H1 (cell line): ENCODE results near the gene SPATA16. TPM values are rescaled to one million over a fixed set of nuclear protein-coding genes. Genes with fewer than 3 reads are reported as not detected.
"Not testable (repeated sequence)": the region's sequence is repeated elsewhere in the genome, so short reads cannot be mapped to it uniquely, and the experiment has no call there.

Experiments used
- CTCF ChIA-PET: fragments of 300-600 bp; sonication (Branson Sonifier 250); formaldehyde crosslinking; loops from one replicate; lab custom pipeline; 2021; ENCODE audit not compliant: partially characterized antibody; lab: Charles Lee
- POLR2A ChIA-PET: fragments of 300-600 bp; sonication (Branson Sonifier 250); formaldehyde crosslinking; loops from one replicate; lab custom pipeline; 2021; ENCODE audit warnings: inconsistent platforms; ENCODE audit not compliant: partially characterized antibody; lab: Charles Lee
- DNase-seq, 2 experiments: peaks; one replicate each; pipeline versions ENCODE4 v3.0.0 to v3.0.0-alpha.2; 2010 to 2022; ENCODE audit warnings: low spot score in 2 of 2, low read depth in 1 of 2, mixed read lengths in 1 of 2
- FAIRE-seq: peaks from 2 replicates; lab custom pipeline; 2011; peaks lifted over from hg19 to GRCh38; lab: Jason Lieb, UNC
- H2AFZ ChIP-seq: 2 replicates; pipeline ENCODE4 v1.8.1; 2012; ENCODE audit warnings: low read length, inconsistent platforms
- H2AK5ac ChIP-seq: 2 replicates; pipeline ENCODE4 v1.6.1; 2013; ENCODE audit warnings: low read depth, low read length
- H2BK120ac ChIP-seq: replicated peaks from 2 replicates; pipeline ENCODE3; 2013; ENCODE audit warnings: low read depth, low read length, inconsistent platforms
- H2BK12ac ChIP-seq: 2 replicates; pipeline ENCODE4 v1.6.1; 2013; ENCODE audit warnings: low read depth, low read length
- H2BK15ac ChIP-seq: 2 replicates; pipeline ENCODE4 v1.6.1; 2013; ENCODE audit warnings: low read length
- H2BK20ac ChIP-seq: 2 replicates; pipeline ENCODE4 v1.6.1; 2013; ENCODE audit warnings: low read length
- H2BK5ac ChIP-seq: 2 replicates; pipeline ENCODE4 v1.6.1; 2013; ENCODE audit warnings: low read depth, low read length
- H3K14ac ChIP-seq: 2 replicates; pipeline ENCODE4 v1.6.1; 2013; ENCODE audit warnings: inconsistent platforms; ENCODE audit not compliant: insufficient read length
- H3K18ac ChIP-seq: 2 replicates; pipeline ENCODE4 v1.6.1; 2013; ENCODE audit warnings: low read length; ENCODE audit errors: extremely low read depth
- H3K23ac ChIP-seq: 2 replicates; pipeline ENCODE4 v1.6.1; 2013; ENCODE audit warnings: inconsistent platforms; ENCODE audit not compliant: insufficient read length
- H3K23me2 ChIP-seq: 2 replicates; pipeline ENCODE4 v1.6.1; 2013; ENCODE audit warnings: low read depth, low read length
- H3K27ac ChIP-seq: 2 replicates; pipeline ENCODE4 v1.6.1; 2011; ENCODE audit warnings: low read depth, low read length, inconsistent platforms
- H3K27me3 ChIP-seq, 4 experiments: replicated peaks in 1 of 4; 1 replicate in 1 of 4; 2 replicates in 3 of 4; pipeline versions ENCODE4 v1.6.1 to v1.8.1; 2011 to 2013; ENCODE audit warnings: low read length in 3 of 4, mild to moderate bottlenecking in 3 of 4, inconsistent platforms in 2 of 4, mixed read lengths in 2 of 4, moderate library complexity in 1 of 4; ENCODE audit not compliant: control insufficient read depth in 3 of 4, insufficient read depth in 3 of 4; ENCODE audit errors: extremely low read depth in 1 of 4
- H3K36me3 ChIP-seq, 4 experiments: 2 replicates each; pipeline versions ENCODE4 v1.6.1 to v1.8.1; 2011 to 2013; ENCODE audit warnings: mild to moderate bottlenecking in 4 of 4, low read length in 3 of 4, moderate library complexity in 2 of 4, control low read depth in 1 of 4, inconsistent platforms in 1 of 4; ENCODE audit not compliant: insufficient read depth in 4 of 4, control insufficient read depth in 2 of 4
- H3K4ac ChIP-seq: replicated peaks from 2 replicates; pipeline ENCODE3; 2013; ENCODE audit warnings: low read length, low read depth, mixed read lengths, inconsistent platforms; ENCODE audit not compliant: insufficient read length
- H3K4me1 ChIP-seq, 4 experiments: replicated peaks in 1 of 4; 1 replicate in 1 of 4; 2 replicates in 3 of 4; pipeline versions ENCODE4 v1.6.1 to v1.8.1; 2011 to 2013; ENCODE audit warnings: low read length in 3 of 4, inconsistent platforms in 2 of 4, mixed read lengths in 1 of 4; ENCODE audit not compliant: insufficient read depth in 4 of 4, control insufficient read depth in 3 of 4
- H3K4me2 ChIP-seq, 2 experiments: 2 replicates each; pipeline versions ENCODE4 v1.6.1 to v1.8.1; 2011 to 2013; ENCODE audit warnings: low read depth in 2 of 2, low read length in 2 of 2, control low read depth in 1 of 2, inconsistent platforms in 1 of 2, mild to moderate bottlenecking in 1 of 2; ENCODE audit not compliant: insufficient read depth in 1 of 2
- H3K4me3 ChIP-seq, 4 experiments: fragments of 200-600, 300-600 bp in 1 of 4; sonication (generic), shearing (Covaris generic), sonication (Bioruptor Twin) in 1 of 4; 2 replicates each; pipeline versions ENCODE4 v1.5.1 to v1.8.1; 2011 to 2016; ENCODE audit warnings: low read length in 4 of 4, low read depth in 3 of 4, control low read depth in 2 of 4, inconsistent platforms in 2 of 4, mild to moderate bottlenecking in 2 of 4, mixed read lengths in 1 of 4, moderate library complexity in 1 of 4; ENCODE audit not compliant: insufficient read depth in 2 of 4; ENCODE audit errors: extremely low read depth in 1 of 4
- H3K56ac ChIP-seq: replicated peaks from 2 replicates; pipeline ENCODE3; 2013; ENCODE audit warnings: low read depth, mild to moderate bottlenecking, mixed read lengths, low read length, inconsistent platforms; ENCODE audit not compliant: insufficient read length
- H3K79me1 ChIP-seq: 2 replicates; pipeline ENCODE4 v1.6.1; 2013; ENCODE audit warnings: low read depth, low read length, control low read depth
- H3K79me2 ChIP-seq, 2 experiments: 2 replicates each; pipeline versions ENCODE4 v1.6.1 to v1.8.1; 2012 to 2013; ENCODE audit warnings: low read length in 2 of 2, mild to moderate bottlenecking in 2 of 2, inconsistent platforms in 1 of 2; ENCODE audit not compliant: insufficient read depth in 2 of 2, control insufficient read depth in 1 of 2
- H3K9ac ChIP-seq, 4 experiments: replicated peaks in 1 of 4; 1 replicate in 1 of 4; 2 replicates in 3 of 4; pipeline versions ENCODE4 v1.6.1 to v1.8.1; 2011 to 2013; ENCODE audit warnings: low read depth in 3 of 4, low read length in 3 of 4, control low read depth in 2 of 4, mild to moderate bottlenecking in 2 of 4, moderate library complexity in 2 of 4, inconsistent platforms in 1 of 4; ENCODE audit errors: extremely low read depth in 1 of 4
- H3K9me3 ChIP-seq, 2 experiments: 2 replicates each; pipeline versions ENCODE4 v1.6.1 to v1.8.1; 2012 to 2013; ENCODE audit warnings: mild to moderate bottlenecking in 2 of 2, moderate library complexity in 2 of 2, control low read depth in 1 of 2, inconsistent platforms in 1 of 2, low read depth in 1 of 2, low read length in 1 of 2, mixed read lengths in 1 of 2; ENCODE audit not compliant: insufficient read depth in 2 of 2
- H4K20me1 ChIP-seq, 2 experiments: replicated peaks in 1 of 2; 2 replicates each; pipeline versions ENCODE3 to v1.8.1; 2011 to 2013; ENCODE audit warnings: inconsistent platforms in 2 of 2, low read length in 2 of 2, mild to moderate bottlenecking in 1 of 2; ENCODE audit not compliant: insufficient read depth in 2 of 2, control insufficient read depth in 1 of 2
- H4K5ac ChIP-seq: 2 replicates; pipeline ENCODE4 v1.6.1; 2013; ENCODE audit warnings: low read length, low read depth, mixed read lengths, inconsistent platforms; ENCODE audit not compliant: insufficient read length
- H4K8ac ChIP-seq: 2 replicates; pipeline ENCODE4 v1.8.0; 2013; ENCODE audit warnings: mild to moderate bottlenecking, moderate library complexity, low read length, inconsistent platforms; ENCODE audit not compliant: insufficient read depth; ENCODE audit errors: extremely low read depth
- H4K91ac ChIP-seq: replicated peaks from 2 replicates; pipeline ENCODE3; 2013; ENCODE audit warnings: low read length, mixed read lengths, inconsistent platforms; ENCODE audit not compliant: insufficient read length
- ATF2 ChIP-seq: IDR thresholded peaks from 2 replicates; pipeline ENCODE4 v1.6.1; 2012; ENCODE audit warnings: low read length, inconsistent platforms
- BACH1 ChIP-seq: IDR thresholded peaks from 2 replicates; pipeline ENCODE4 v1.6.1; 2012; ENCODE audit warnings: low read length, improper control_type of control experiment
- FOSL1 ChIP-seq: IDR thresholded peaks from 2 replicates; pipeline ENCODE4 v1.6.1; 2011; ENCODE audit warnings: mild to moderate bottlenecking, low read depth, low read length, moderate library complexity; ENCODE audit not compliant: insufficient read depth
- WGBS, 2 experiments: shearing (Covaris generic) in 1 of 2; methylation state at CpG; one replicate each; pipeline versions ENCODE4 v1.1.6 to v1.1.7; 2013 to 2015; ENCODE audit warnings: low lambda C conversion rate in 2 of 2, mixed read lengths in 2 of 2, inconsistent platforms in 1 of 2, low coverage in 1 of 2, missing lambda C conversion rate in 1 of 2; ENCODE audit not compliant: insufficient replicate concordance in 2 of 2, insufficient coverage in 1 of 2, insufficient read length in 1 of 2; ENCODE audit errors: extremely low coverage in 1 of 2, missing lambda C conversion rate in 1 of 2; 5-methylcytosine and 5-hydroxymethylcytosine counted together
- polyA plus RNA-seq, 7 experiments: library from polyadenylated mRNA; depleted of rRNA in 3 of 7; stranded (reverse) in 5 of 7; unstranded in 2 of 7; fragments of >200 nt in 5 of 7; fragments of 200-250 nt in 2 of 7; gene quantifications; 1 replicate in 5 of 7; 2 replicates in 1 of 7; 4 replicates in 1 of 7; pipeline versions ENCODE4 v1.2.1 to v1.2.3, GENCODE V29; 2011 to 2013; ENCODE audit warnings: missing spikeins in 2 of 7, mixed read lengths in 2 of 7
- total RNA-seq: library from RNA; stranded (reverse); fragmentation: NEBNext Ultra II Directional; extraction: Animal tissue kit (Norgen Biotek cat#: 25700); gene quantifications from 2 replicates; pipeline ENCODE4 v1.2.1, GENCODE V29; 2021

The SPATA16 gene
- total and polyA plus RNA-seq, 2 of the 8 experiments (the other 6 are each of a cell fraction or from before 2014, with no cell fraction given) = 0.05 to 2.7 TPM

GRCh38 chr3:173021547-173022185 lies 119.4 kb downstream of the SPATA16 start (continued):
- TF ChIP-seq ATF2 (no peak), FOSL1 (no peak), BACH1 (no peak)

GRCh38 chr3:173020128-173020527 lies 120.9 kb downstream of the SPATA16 start:
- H2BK120ac ChIP-seq, H4K20me1 ChIP-seq, H3K79me1 ChIP-seq, H3K23ac ChIP-seq, FAIRE-seq, H3K36me3 ChIP-seq, H3K27me3 ChIP-seq, H3K9me3 ChIP-seq, H3K27ac ChIP-seq, H3K9ac ChIP-seq, H3K23me2 ChIP-seq, POLR2A ChIA-PET, H2AK5ac ChIP-seq, H3K79me2 ChIP-seq, H4K5ac ChIP-seq, H4K91ac ChIP-seq, H3K4me3 ChIP-seq, H3K4me2 ChIP-seq, H2BK15ac ChIP-seq, H3K18ac ChIP-seq, H3K4me1 ChIP-seq, H3K56ac ChIP-seq, H3K4ac ChIP-seq, H3K14ac ChIP-seq, H4K8ac ChIP-seq, DNase-seq: not testable (repeated sequence)
- H2AFZ ChIP-seq = 0 out of 2 replicates have a peak overlapping the region, but pooled peaks have one; percentile 26
- H2BK5ac ChIP-seq = peak overlapping the region; percentile 62; the same call in 1 of the 2 replicates
- 0 out of 2 replicates have a peak overlapping the region, but pooled peaks have one; percentile 60 for H2BK12ac ChIP-seq
- 91% methylated on average over 7 of the region's 7 CpGs; no CpG with 5 or more reads in 1 of the 2 experiments for WGBS, 2 experiments
- CTCF ChIA-PET = interaction anchor here (1.2 kb wide), 1 partner anchor 270 kb away, joined by 3 read pairs; no protein-coding TSS in a partner anchor
- H2BK20ac ChIP-seq = 0 out of 2 replicates have a peak overlapping the region, but pooled peaks have one; percentile 53
